Endothelial cell of umbilical vein (primary cell): ENCODE measurements around the gene MGAT5. TPM values are rescaled to one million over a fixed set of nuclear protein-coding genes. Genes with fewer than 3 reads are reported as not detected.

Experiments used
- BruUV-seq: library from RNA; stranded (reverse); fragments of 400-500 nt; replicated peaks from 2 replicates; lab custom pipeline; 2021; lab: Mats Ljungman, UMichigan
- CTCF ChIA-PET: fragments of 300-600, 350-600 bp; sonication (Branson Sonifier 250); formaldehyde crosslinking; loops from one replicate; lab custom pipeline; 2021; ENCODE audit warnings: antibody characterized with exemption, inconsistent platforms; lab: Charles Lee
- POLR2A ChIA-PET: fragments of 300-600, 350-600 bp; sonication (Branson Sonifier 250); formaldehyde crosslinking; loops from one replicate; lab custom pipeline; 2021; ENCODE audit warnings: antibody characterized with exemption, inconsistent platforms; lab: Charles Lee
- DNase-seq: peaks from one replicate; pipeline ENCODE4 v3.0.0-alpha.2; 2011; ENCODE audit warnings: low read depth, low spot score
- FAIRE-seq: peaks from 2 replicates; lab custom pipeline; 2011; peaks lifted over from hg19 to GRCh38; lab: Jason Lieb, UNC
- H2AFZ ChIP-seq: 2 replicates; pipeline ENCODE4 v1.6.0; 2012; ENCODE audit warnings: low read depth, low read length, control low read depth, inconsistent platforms
- H3K27ac ChIP-seq: 2 replicates; pipeline ENCODE4 v1.5.1; 2011; ENCODE audit warnings: low read depth, mild to moderate bottlenecking, control low read depth, low read length, moderate library complexity; ENCODE audit not compliant: insufficient read depth
- H3K27me3 ChIP-seq, 2 experiments: 2 replicates each; pipeline versions ENCODE4 v1.6.0 to v1.6.1; 2011; ENCODE audit warnings: low read length in 2 of 2, mixed read lengths in 1 of 2; ENCODE audit not compliant: control insufficient read depth in 2 of 2, insufficient read depth in 2 of 2
- H3K36me3 ChIP-seq, 2 experiments: 2 replicates in 1 of 2; 3 replicates in 1 of 2; pipeline ENCODE4 v1.5.1; 2011; ENCODE audit warnings: low read length in 2 of 2, mild to moderate bottlenecking in 1 of 2, moderate library complexity in 1 of 2; ENCODE audit not compliant: control insufficient read depth in 2 of 2, insufficient read depth in 2 of 2; ENCODE audit errors: extremely low read depth in 1 of 2
- H3K4me1 ChIP-seq: 3 replicates; pipeline ENCODE4 v1.5.1; 2011; ENCODE audit warnings: mild to moderate bottlenecking, low read length; ENCODE audit not compliant: control insufficient read depth, insufficient read depth; ENCODE audit errors: extremely low read depth
- H3K4me2 ChIP-seq: 2 replicates; pipeline ENCODE4 v1.6.1; 2011; ENCODE audit warnings: low read length, control low read depth, mixed read lengths; ENCODE audit not compliant: insufficient read depth
- H3K4me3 ChIP-seq, 3 experiments: fragments of 200-600 bp in 1 of 3; sonication (generic), shearing (Covaris generic) in 1 of 3; replicated peaks in 1 of 3; 2 replicates each; pipeline ENCODE4 v1.5.1; 2011 to 2016; ENCODE audit warnings: control low read depth in 3 of 3, low read length in 3 of 3, mild to moderate bottlenecking in 2 of 3, inconsistent platforms in 1 of 3, low read depth in 1 of 3, moderate library complexity in 1 of 3; ENCODE audit not compliant: insufficient read depth in 1 of 3
- H3K79me2 ChIP-seq: 2 replicates; pipeline ENCODE4 v1.6.0; 2012; ENCODE audit warnings: low read length, inconsistent platforms; ENCODE audit not compliant: control insufficient read depth, insufficient read depth
- H3K9ac ChIP-seq: replicated peaks from 2 replicates; pipeline ENCODE3; 2011; ENCODE audit warnings: low read length, control low read depth; ENCODE audit not compliant: insufficient read depth; ENCODE audit errors: extremely low read depth
- H3K9me1 ChIP-seq: replicated peaks from 3 replicates; pipeline ENCODE4 v1.6.0; 2011; ENCODE audit warnings: mild to moderate bottlenecking, low read length; ENCODE audit not compliant: control insufficient read depth, insufficient read depth; ENCODE audit errors: extremely low read depth
- H3K9me3 ChIP-seq: replicated peaks from 2 replicates; pipeline ENCODE4 v1.5.1; 2012; ENCODE audit warnings: low read length, inconsistent platforms; ENCODE audit not compliant: control insufficient read depth, insufficient read depth
- H4K20me1 ChIP-seq: replicated peaks from 2 replicates; pipeline ENCODE3; 2011; ENCODE audit warnings: mild to moderate bottlenecking, low read length; ENCODE audit not compliant: control insufficient read depth, insufficient read depth; ENCODE audit errors: extremely low read depth
- CTCF ChIP-seq, 2 donors: IDR thresholded peaks; 1 replicate in 1 of 2; 2 replicates in 1 of 2; pipeline ENCODE4 v1.5.1; 2011; ENCODE audit warnings: low read length in 2 of 2, mild to moderate bottlenecking in 2 of 2, moderate library complexity in 2 of 2, control low read depth in 1 of 2, inconsistent platforms in 1 of 2, low read depth in 1 of 2; ENCODE audit not compliant: insufficient read depth in 1 of 2; ENCODE audit errors: extremely low read depth in 1 of 2
- EZH2 ChIP-seq: IDR thresholded peaks from 2 replicates; pipeline ENCODE4 v1.6.1; 2012; ENCODE audit warnings: borderline replicate concordance, low read depth, mild to moderate bottlenecking, moderate library complexity, low read length, inconsistent platforms; ENCODE audit not compliant: severe bottlenecking
- FOS ChIP-seq: IDR thresholded peaks from 2 replicates; pipeline ENCODE4 v1.6.1; 2011; ENCODE audit warnings: mild to moderate bottlenecking, low read length, moderate library complexity, borderline replicate concordance; ENCODE audit not compliant: insufficient read depth
- GATA2 ChIP-seq: IDR thresholded peaks from 2 replicates; pipeline ENCODE4 v1.7.0; 2011; ENCODE audit warnings: low read depth, mild to moderate bottlenecking, moderate library complexity, mixed read lengths, low read length; ENCODE audit not compliant: insufficient read length, insufficient read depth
- JUN ChIP-seq: IDR thresholded peaks from 2 replicates; pipeline ENCODE4 v1.6.1; 2011; ENCODE audit warnings: borderline replicate concordance, low read depth; ENCODE audit not compliant: insufficient read length, insufficient read depth
- MAX ChIP-seq: IDR thresholded peaks from 2 replicates; pipeline ENCODE4 v1.6.1; 2011; ENCODE audit not compliant: insufficient read depth, insufficient read length
- POLR2A ChIP-seq: IDR thresholded peaks from 2 replicates; pipeline ENCODE4 v1.6.1; 2012; ENCODE audit warnings: low read depth, mild to moderate bottlenecking, control low read depth, low read length
- POLR2AphosphoS5 ChIP-seq: IDR thresholded peaks from 2 replicates; pipeline ENCODE4 v1.6.1; 2012; ENCODE audit warnings: low read depth, mild to moderate bottlenecking, control low read depth, low read length, moderate library complexity; ENCODE audit not compliant: insufficient read depth
- dilution Hi-C: fragments of 300-500 bp; cut with MboI; formaldehyde crosslinking; loops from one replicate; pipeline ENCODE4 v1.15.0; 2019; ENCODE audit warnings: low sequenced_read_pairs; ENCODE audit not compliant: extremely low pct_ligation_motif_present
- intact Hi-C: fragments of 100-400 bp; cut with micrococcal nuclease; formaldehyde crosslinking; loops from one replicate; pipeline ENCODE4 v1.10.0; 2022
- polyA plus RNA-seq, 4 experiments: library from polyadenylated mRNA; depleted of rRNA in 3 of 4; stranded (reverse) in 3 of 4; unstranded in 1 of 4; fragments of >200 nt; gene quantifications; 2 replicates each; pipeline versions ENCODE4 v1.2.1 to v1.2.3, GENCODE V29; 2011 to 2012; ENCODE audit warnings: missing spikeins in 1 of 4
- total RNA-seq: library from RNA; stranded (reverse); gene quantifications from 2 replicates; pipeline ENCODE4 v1.2.3, GENCODE V29; 2021

MGAT5 gene
- total and polyA plus RNA-seq, 2 donors (not counting 3 experiments of a cell fraction or from before 2014, with no cell fraction given) = 17.7 to 84.1 TPM

GRCh38 chr2:134458473-134458853 lies 204.6 kb downstream of the MGAT5 start:
- no peaks in the 10 kb centered on the region for H3K36me3 ChIP-seq
- H3K4me3 ChIP-seq = no peak overlapping the region
- H3K79me2 ChIP-seq = no peaks in the 10 kb centered on the region
- CTCF ChIA-PET = interaction anchor here (1.1 to 1.2 kb wide), 2 partner anchors 83 to 574 kb away, joined by 4 read pairs; no protein-coding TSS in a partner anchor
- FAIRE-seq (no peak), DNase-seq (no peak)
- H2AFZ ChIP-seq = no peak overlapping the region
- H3K9me3 ChIP-seq = no peaks in the 10 kb centered on the region
- H3K27ac ChIP-seq = no peak overlapping the region
- H3K27me3 ChIP-seq = no peaks in the 10 kb centered on the region
- no peaks in the 10 kb centered on the region for H3K9me1 ChIP-seq
- no peaks in the 10 kb centered on the region for H4K20me1 ChIP-seq
- intact Hi-C loops (no loop called here), dilution Hi-C loops (no loop called here)
- no peak overlapping the region for H3K4me2 ChIP-seq
- no peak overlapping the region for H3K9ac ChIP-seq
- no TSS peak for BruUV-seq
- TF ChIP-seq POLR2AphosphoS5 (no peak), JUN (no peak), GATA2 (no peak), MAX (no peak), EZH2 (no peak), FOS (no peak)
- H3K4me1 ChIP-seq = peaks cover 5% of the 10 kb centered on the region
- POLR2A ChIA-PET = no interaction called here

GRCh38 chr2:134458950-134459349 lies 205.1 kb downstream of the MGAT5 start:
- H3K9me1 ChIP-seq = no peaks in the 10 kb centered on the region
- peaks cover 5% of the 10 kb centered on the region for H3K4me1 ChIP-seq
- no TSS peak for BruUV-seq
- TF ChIP-seq MAX = no peak
- TF ChIP-seq GATA2 = no peak
- TF ChIP-seq EZH2 = no peak
- TF ChIP-seq CTCF (IDR thresholded peaks at IDR 0.05; ENCODE audit: extremely low read depth in 1 of 2, insufficient read depth in 1 of 2, low read depth in 1 of 2, low read length in 2 of 2) = no peak
- no peak for TF ChIP-seq POLR2A
- no peak for TF ChIP-seq FOS
- TF ChIP-seq POLR2AphosphoS5 = no peak
- no peak for TF ChIP-seq JUN
- H3K9me3 ChIP-seq = no peaks in the 10 kb centered on the region
- no peak for FAIRE-seq
- intact Hi-C loops = no loop called here
- dilution Hi-C loops = no loop called here
- no peak overlapping the region for H2AFZ ChIP-seq
- H3K27ac ChIP-seq = no peak overlapping the region
- no peaks in the 10 kb centered on the region for H4K20me1 ChIP-seq
- ChIA-PET POLR2A (no interaction called here), CTCF (interaction anchor here (1.1 to 1.2 kb wide), 2 partner anchors 83 to 574 kb away, joined by 4 read pairs; no protein-coding TSS in a partner anchor)
- no peak overlapping the region for H3K4me2 ChIP-seq
- no peak overlapping the region for H3K4me3 ChIP-seq
- H3K36me3 ChIP-seq = no peaks in the 10 kb centered on the region
- H3K79me2 ChIP-seq = no peaks in the 10 kb centered on the region
- H3K9ac ChIP-seq = no peak overlapping the region
- no peaks in the 10 kb centered on the region for H3K27me3 ChIP-seq
- no peak for DNase-seq
